ENCODE data around the gene FHAD1.

The FHAD1 gene

GRCh38 chr1:15280416-15280815 is 33.4 kb downstream of the FHAD1 start:
- H3F3A ChIP-seq (ENCODE audit: insufficient read depth, low read length), result no peaks in the 10 kb centered on the region
- no peak for TF ChIP-seq CTCF (IDR thresholded peaks at IDR 0.05; ENCODE audit: low read length)
- TF ChIP-seq EZH2 (IDR thresholded peaks at IDR 0.05; ENCODE audit: borderline replicate concordance, low read length), result no peak
- H3K4me3 ChIP-seq (ENCODE audit: low read depth, low read length, poor library complexity, severe bottlenecking), result no peak overlapping the region
- H3K9me2 ChIP-seq (ENCODE audit: low read depth, low read length), result no peaks in the 10 kb centered on the region
- H3K79me2 ChIP-seq (ENCODE audit: insufficient read depth, low read length), result no peaks in the 10 kb centered on the region
- H3K4me1 ChIP-seq (ENCODE audit: insufficient read depth, low read length, severe bottlenecking), result no peaks in the 10 kb centered on the region
- H4K20me1 ChIP-seq (ENCODE audit: insufficient read depth, low read length), result no peaks in the 10 kb centered on the region
- no peaks in the 10 kb centered on the region for H3K36me3 ChIP-seq (ENCODE audit: insufficient read depth, low read length)
- no peak overlapping the region for H3K9ac ChIP-seq (ENCODE audit: low read length)
- H3K27me3 ChIP-seq (ENCODE audit: insufficient read depth, low read length), result peaks cover 5% of the 10 kb centered on the region; the same call in 1 of the 2 replicates
- H2AFZ ChIP-seq (ENCODE audit: low read length), result no peak overlapping the region
- H3K27ac ChIP-seq (ENCODE audit: low read depth, low read length, poor library complexity, severe bottlenecking), result no peak overlapping the region
- no peak overlapping the region for H3K4me2 ChIP-seq (ENCODE audit: low read length)
- no peaks in the 10 kb centered on the region for H3K9me3 ChIP-seq (ENCODE audit: low read length)

- Histone ChIP-seq H3K9ac (ENCODE audit: low read length) (no peak overlapping the region), H3K4me2 (ENCODE audit: low read length) (no peak overlapping the region), H3K4me1 (ENCODE audit: insufficient read depth, low read length, severe bottlenecking) (no peaks in the 10 kb centered on the region), H3K9me3 (ENCODE audit: low read length) (no peaks in the 10 kb centered on the region), H2AFZ (ENCODE audit: low read length) (no peak overlapping the region), H3K9me2 (ENCODE audit: low read depth, low read length) (no peaks in the 10 kb centered on the region), H4K20me1 (ENCODE audit: insufficient read depth, low read length) (no peaks in the 10 kb centered on the region), H3K27ac (ENCODE audit: low read depth, low read length, poor library complexity, severe bottlenecking) (no peak overlapping the region), H3F3A (ENCODE audit: insufficient read depth, low read length) (no peaks in the 10 kb centered on the region), H3K36me3 (ENCODE audit: insufficient read depth, low read length) (no peaks in the 10 kb centered on the region), H3K4me3 (ENCODE audit: low read depth, low read length, poor library complexity, severe bottlenecking) (no peak overlapping the region), H3K79me2 (ENCODE audit: insufficient read depth, low read length) (no peaks in the 10 kb centered on the region), H3K27me3 (ENCODE audit: insufficient read depth, low read length) (peaks cover 5% of the 10 kb centered on the region; the same call in 1 of the 2 replicates)
- TF ChIP-seq CTCF (IDR thresholded peaks at IDR 0.05; ENCODE audit: low read length), result no peak
These were observed 35.0 kb downstream of the FHAD1 start for GRCh38 chr1:15282038-15282437.

- Histone ChIP-seq H3K27me3 (ENCODE audit: insufficient read depth, low read length) (peaks cover 5% of the 10 kb centered on the region; the same call in 1 of the 2 replicates), H3K4me2 (ENCODE audit: low read length) (no peak overlapping the region), H3F3A (ENCODE audit: insufficient read depth, low read length) (no peaks in the 10 kb centered on the region), H3K9me3 (ENCODE audit: low read length) (no peaks in the 10 kb centered on the region), H3K36me3 (ENCODE audit: insufficient read depth, low read length) (no peaks in the 10 kb centered on the region), H3K9me2 (ENCODE audit: low read depth, low read length) (no peaks in the 10 kb centered on the region), H3K4me3 (ENCODE audit: low read depth, low read length, poor library complexity, severe bottlenecking) (no peak overlapping the region), H3K27ac (ENCODE audit: low read depth, low read length, poor library complexity, severe bottlenecking) (no peak overlapping the region), H3K79me2 (ENCODE audit: insufficient read depth, low read length) (no peaks in the 10 kb centered on the region), H3K9ac (ENCODE audit: low read length) (no peak overlapping the region), H3K4me1 (ENCODE audit: insufficient read depth, low read length, severe bottlenecking) (no peaks in the 10 kb centered on the region), H4K20me1 (ENCODE audit: insufficient read depth, low read length) (no peaks in the 10 kb centered on the region), H2AFZ (ENCODE audit: low read length) (no peak overlapping the region)
- TF ChIP-seq CTCF (IDR thresholded peaks at IDR 0.05; ENCODE audit: low read length), result no peak
- no peak for TF ChIP-seq EZH2 (IDR thresholded peaks at IDR 0.05; ENCODE audit: borderline replicate concordance, low read length)
These were observed 35.9 kb downstream of the FHAD1 start for GRCh38 chr1:15282810-15283474.

Data from OCI-LY1 (cell line).